K562 (cell line): ENCODE measurements around the gene AK5. TPM values are rescaled to one million over a fixed set of nuclear protein-coding genes. Genes with fewer than 3 reads are reported as not detected.

Experiments used
- ATAC-seq: fragments of 200-7000 bp; cut with Tn5 transposase; 3 replicates; pipeline ENCODE4 v1.9.1; 2020; ENCODE audit warnings: moderate library complexity
- BruUV-seq: library from RNA; stranded (reverse); fragments of 400-500 nt; replicated peaks from 2 replicates; lab custom pipeline; 2021; lab: Mats Ljungman, UMichigan
- CTCF ChIA-PET: fragments of 300-600 bp; formaldehyde crosslinking; extraction: SDS; loops from one replicate; lab custom pipeline; 2021; ENCODE audit warnings: low intra/inter-chr PET ratio; lab: Yijun Ruan, JAX
- POLR2A ChIA-PET: fragments of 300-600, 350-650 bp; sonication (Branson Sonifier 250); formaldehyde crosslinking; extraction: SDS; loops from one replicate; lab custom pipeline; 2021; ENCODE audit warnings: antibody characterized with exemption, inconsistent platforms; lab: Yijun Ruan, JAX
- DNase-seq, 4 experiments: peaks; one replicate each; pipeline versions ENCODE4 v3.0.0 to v3.0.0-alpha.2; 2011 to 2018; ENCODE audit warnings: low spot score in 3 of 4, mixed read lengths in 3 of 4; ENCODE audit errors: extremely low read depth in 1 of 4
- FAIRE-seq: peaks from 2 replicates; lab custom pipeline; 2011; peaks lifted over from hg19 to GRCh38; lab: Jason Lieb, UNC
- H2AFZ ChIP-seq: 2 replicates; pipeline ENCODE4 v1.6.0; 2011; ENCODE audit warnings: low read depth, low read length, control low read depth, inconsistent platforms
- H3K27ac ChIP-seq: fragments of 200-600 bp; 3 replicates; pipeline ENCODE4 v1.8.0; 2011; ENCODE audit warnings: low read depth, mild to moderate bottlenecking, control low read depth, inconsistent platforms, low read length, moderate library complexity, mixed read lengths; ENCODE audit errors: extremely low read depth
- H3K27me3 ChIP-seq, 2 experiments: fragments of 300-600 bp in 1 of 2; 2 replicates in 1 of 2; 3 replicates in 1 of 2; pipeline versions ENCODE4 v1.6.0 to v1.8.0; 2011; ENCODE audit warnings: inconsistent platforms in 2 of 2, low read length in 2 of 2, mild to moderate bottlenecking in 1 of 2, mixed read lengths in 1 of 2, moderate library complexity in 1 of 2; ENCODE audit not compliant: control insufficient read depth in 2 of 2, insufficient read depth in 2 of 2
- H3K36me3 ChIP-seq: fragments of 300-600 bp; 3 replicates; pipeline ENCODE4 v1.8.0; 2011; ENCODE audit warnings: mild to moderate bottlenecking, low read length, inconsistent platforms; ENCODE audit not compliant: control insufficient read depth, insufficient read depth
- H3K4me1 ChIP-seq, 2 experiments: fragments of 200-600 bp in 1 of 2; replicated peaks in 1 of 2; 2 replicates in 1 of 2; 3 replicates in 1 of 2; pipeline versions ENCODE4 v1.5.1 to v1.8.0; 2011; ENCODE audit warnings: inconsistent platforms in 2 of 2, low read length in 2 of 2, mild to moderate bottlenecking in 1 of 2, mixed read lengths in 1 of 2, moderate library complexity in 1 of 2; ENCODE audit not compliant: control insufficient read depth in 2 of 2, insufficient read depth in 2 of 2
- H3K4me2 ChIP-seq: 2 replicates; pipeline ENCODE4 v1.6.1; 2011; ENCODE audit warnings: low read length, control low read depth, inconsistent platforms, mixed read lengths; ENCODE audit not compliant: insufficient read depth
- H3K4me3 ChIP-seq: fragments of 200-600 bp; sonication (generic), shearing (Covaris generic); 2 replicates; pipeline ENCODE4 v1.5.1; 2016; ENCODE audit warnings: control low read depth, inconsistent platforms
- H3K79me2 ChIP-seq: fragments of 200-600 bp; 3 replicates; pipeline ENCODE4 v1.8.0; 2011; ENCODE audit warnings: low read length, inconsistent platforms; ENCODE audit not compliant: control insufficient read depth, insufficient read depth
- H3K9ac ChIP-seq, 2 experiments: 2 replicates each; pipeline versions ENCODE4 v1.6.0 to v1.6.1; 2011; ENCODE audit warnings: low read depth in 2 of 2, low read length in 2 of 2, control low read depth in 1 of 2, inconsistent platforms in 1 of 2, mild to moderate bottlenecking in 1 of 2, mixed read lengths in 1 of 2; ENCODE audit not compliant: insufficient read depth in 1 of 2
- H3K9me1 ChIP-seq: one replicate; pipeline ENCODE4 v1.6.0; 2011; ENCODE audit warnings: inconsistent platforms, mild to moderate bottlenecking, low read length, moderate library complexity; ENCODE audit not compliant: control insufficient read depth, insufficient read depth
- H3K9me3 ChIP-seq: replicated peaks from 2 replicates; pipeline ENCODE4 v1.5.1; 2011; ENCODE audit warnings: low read depth, low read length, inconsistent platforms; ENCODE audit not compliant: control insufficient read depth, insufficient read depth
- H4K20me1 ChIP-seq: replicated peaks from 2 replicates; pipeline ENCODE4 v1.6.1; 2011; ENCODE audit warnings: low read length, inconsistent platforms, mixed read lengths; ENCODE audit not compliant: control insufficient read depth, insufficient read depth
- GABPB2 ChIP-seq: fragments of 250-450 bp; sonication (Bioruptor Pico); conservative IDR thresholded peaks from 2 replicates; pipeline ENCODE4 v1.5.1; 2021; ENCODE audit warnings: mild to moderate bottlenecking
- POLR2A ChIP-seq: fragments of 450-650 bp; conservative IDR thresholded peaks from 2 replicates; pipeline ENCODE4 v1.6.1; 2016
- POLR2AphosphoS5 ChIP-seq: IDR thresholded peaks from 2 replicates; pipeline ENCODE4 v1.6.1; 2011; ENCODE audit warnings: mild to moderate bottlenecking, low read depth, low read length, moderate library complexity; ENCODE audit not compliant: control insufficient read depth, insufficient read depth
- POLR3G ChIP-seq: IDR thresholded peaks from 2 replicates; pipeline ENCODE4 v1.6.1; 2011; ENCODE audit not compliant: insufficient read length, insufficient replicate concordance; ENCODE audit errors: extremely low read depth
- POU5F1 ChIP-seq: fragments of 150-350 bp; IDR thresholded peaks from 2 replicates; pipeline ENCODE4 v1.6.1; 2014; ENCODE audit warnings: borderline replicate concordance, low read length, low read depth, mild to moderate bottlenecking; ENCODE audit not compliant: partially characterized antibody
- PTTG1 ChIP-seq: fragments of 450-650 bp; IDR thresholded peaks from 2 replicates; pipeline ENCODE4 v1.6.1; 2016; ENCODE audit warnings: low read depth, mild to moderate bottlenecking, missing genetic modification characterization, missing compliant biosample characterization
- RNF2 ChIP-seq: sonication (generic); IDR thresholded peaks from 2 replicates; pipeline ENCODE4 v1.6.1; 2016
- SAFB2 ChIP-seq: fragments of 200-400 bp; formaldehyde crosslinking; IDR thresholded peaks from 2 replicates; pipeline ENCODE4 v1.6.1; 2018; ENCODE audit warnings: borderline replicate concordance, low read length, low read depth, moderate library complexity; ENCODE audit not compliant: severe bottlenecking
- SMARCB1 ChIP-seq: IDR thresholded peaks from 2 replicates; pipeline ENCODE4 v1.6.1; 2011; ENCODE audit warnings: improper control_type of control experiment, low read depth; ENCODE audit not compliant: insufficient read length
- USF1 ChIP-seq: sonication (generic); formaldehyde crosslinking; IDR thresholded peaks from 2 replicates; pipeline ENCODE4 v1.9.0; 2022; ENCODE audit warnings: mild to moderate bottlenecking, missing genetic modification reagents
- WGBS: fragments of 100-300 bp; shearing (Covaris generic); methylation state at CpG from one replicate; pipeline ENCODE4 v1.1.6; 2016; ENCODE audit warnings: low coverage, mixed read lengths; ENCODE audit not compliant: insufficient coverage; ENCODE audit errors: missing lambda C conversion rate; 5-methylcytosine and 5-hydroxymethylcytosine counted together
- in situ Hi-C: fragments of 300-500 bp; cut with MboI; formaldehyde crosslinking; loops from 4 replicates; pipeline ENCODE4 v1.15.0; 2018; ENCODE audit warnings: inconsistent platforms, mixed read lengths
- intact Hi-C: fragments of 100-400 bp; cut with micrococcal nuclease; formaldehyde crosslinking; loops from 2 replicates; pipeline ENCODE4 v1.14.2; 2022
- polyA plus RNA-seq, 8 experiments: library from polyadenylated mRNA; depleted of rRNA in 4 of 8; stranded (reverse) in 5 of 8; unstranded in 3 of 8; fragments of >200 nt; fragmentation: Nextera tagmentation in 2 of 8; fragmentation: Illumina TruSeq in 1 of 8; extraction: Ambion mirVana in 2 of 8; extraction: Trizol in 1 of 8; gene quantifications; 2 replicates each; pipeline versions ENCODE4 v1.2.1 to v1.2.3, GENCODE V29; 2011 to 2014; ENCODE audit warnings: inconsistent platforms in 1 of 8, missing spikeins in 1 of 8
- total RNA-seq, 7 experiments: library from RNA; depleted of rRNA in 6 of 7; stranded (reverse); fragments of >200 nt in 6 of 7; fragmentation: Illumina TruSeq in 2 of 7; extraction: Trizol in 2 of 7; gene quantifications; 2 replicates each; pipeline versions ENCODE4 v1.2.1 to v1.2.3, GENCODE V29; 2011 to 2021; ENCODE audit warnings: low replicate concordance in 1 of 7
- TF ChIP-seq, protein P1 (sequence below): sonication (generic); formaldehyde crosslinking; IDR thresholded peaks from 2 replicates; pipeline ENCODE4 v1.8.0; 2022; ENCODE audit warnings: missing genetic modification reagents, mild to moderate bottlenecking, moderate library complexity, borderline replicate concordance
- TF ChIP-seq, protein P2 (sequence below), 2 experiments: fragments of 450-650 bp; IDR thresholded peaks; 2 replicates each; pipeline ENCODE4 v1.6.1; 2018; ENCODE audit warnings: mild to moderate bottlenecking in 2 of 2, low read depth in 1 of 2; ENCODE audit not compliant: partially characterized antibody in 2 of 2

AK5 gene
- total and polyA plus RNA-seq, 9 of the 15 experiments (the other 6 are each of a cell fraction or from before 2014, with no cell fraction given): 0.06 TPM; not detected in 8

GRCh38 chr1:77484334-77484733 is 202.5 kb downstream of the AK5 start:
- POLR2A ChIA-PET: no interaction called here
- Histone ChIP-seq H4K20me1 (no peaks in the 10 kb centered on the region), H3K9me1 (no peaks in the 10 kb centered on the region), H3K9me3 (no peaks in the 10 kb centered on the region), H3K4me1 (no peaks in the 10 kb centered on the region), H3K27me3 (peaks cover 0 to 2% of the 10 kb centered on the region in 2 experiments; a peak in 1 of 5 replicates), H3K9ac (no peak overlapping the region), H3K4me2 (no peak overlapping the region), H2AFZ (no peak overlapping the region), H3K79me2 (no peaks in the 10 kb centered on the region), H3K36me3 (no peaks in the 10 kb centered on the region), H3K4me3 (no peak overlapping the region), H3K27ac (no peak overlapping the region)
- no peak for TF ChIP-seq SMARCB1
- no peak for TF ChIP-seq GABPB2 (CRISPR knock-in tag)
- no peak for TF ChIP-seq POLR2AphosphoS5
- TF ChIP-seq, protein P1, sequence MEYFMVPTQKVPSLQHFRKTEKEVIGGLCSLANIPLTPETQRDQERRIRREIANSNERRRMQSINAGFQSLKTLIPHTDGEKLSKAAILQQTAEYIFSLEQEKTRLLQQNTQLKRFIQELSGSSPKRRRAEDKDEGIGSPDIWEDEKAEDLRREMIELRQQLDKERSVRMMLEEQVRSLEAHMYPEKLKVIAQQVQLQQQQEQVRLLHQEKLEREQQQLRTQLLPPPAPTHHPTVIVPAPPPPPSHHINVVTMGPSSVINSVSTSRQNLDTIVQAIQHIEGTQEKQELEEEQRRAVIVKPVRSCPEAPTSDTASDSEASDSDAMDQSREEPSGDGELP (CRISPR knock-in tag): no peak
- no peak for TF ChIP-seq POLR3G
- no peak for TF ChIP-seq POLR2A
- no peak for TF ChIP-seq SAFB2
- TF ChIP-seq, protein P2, sequence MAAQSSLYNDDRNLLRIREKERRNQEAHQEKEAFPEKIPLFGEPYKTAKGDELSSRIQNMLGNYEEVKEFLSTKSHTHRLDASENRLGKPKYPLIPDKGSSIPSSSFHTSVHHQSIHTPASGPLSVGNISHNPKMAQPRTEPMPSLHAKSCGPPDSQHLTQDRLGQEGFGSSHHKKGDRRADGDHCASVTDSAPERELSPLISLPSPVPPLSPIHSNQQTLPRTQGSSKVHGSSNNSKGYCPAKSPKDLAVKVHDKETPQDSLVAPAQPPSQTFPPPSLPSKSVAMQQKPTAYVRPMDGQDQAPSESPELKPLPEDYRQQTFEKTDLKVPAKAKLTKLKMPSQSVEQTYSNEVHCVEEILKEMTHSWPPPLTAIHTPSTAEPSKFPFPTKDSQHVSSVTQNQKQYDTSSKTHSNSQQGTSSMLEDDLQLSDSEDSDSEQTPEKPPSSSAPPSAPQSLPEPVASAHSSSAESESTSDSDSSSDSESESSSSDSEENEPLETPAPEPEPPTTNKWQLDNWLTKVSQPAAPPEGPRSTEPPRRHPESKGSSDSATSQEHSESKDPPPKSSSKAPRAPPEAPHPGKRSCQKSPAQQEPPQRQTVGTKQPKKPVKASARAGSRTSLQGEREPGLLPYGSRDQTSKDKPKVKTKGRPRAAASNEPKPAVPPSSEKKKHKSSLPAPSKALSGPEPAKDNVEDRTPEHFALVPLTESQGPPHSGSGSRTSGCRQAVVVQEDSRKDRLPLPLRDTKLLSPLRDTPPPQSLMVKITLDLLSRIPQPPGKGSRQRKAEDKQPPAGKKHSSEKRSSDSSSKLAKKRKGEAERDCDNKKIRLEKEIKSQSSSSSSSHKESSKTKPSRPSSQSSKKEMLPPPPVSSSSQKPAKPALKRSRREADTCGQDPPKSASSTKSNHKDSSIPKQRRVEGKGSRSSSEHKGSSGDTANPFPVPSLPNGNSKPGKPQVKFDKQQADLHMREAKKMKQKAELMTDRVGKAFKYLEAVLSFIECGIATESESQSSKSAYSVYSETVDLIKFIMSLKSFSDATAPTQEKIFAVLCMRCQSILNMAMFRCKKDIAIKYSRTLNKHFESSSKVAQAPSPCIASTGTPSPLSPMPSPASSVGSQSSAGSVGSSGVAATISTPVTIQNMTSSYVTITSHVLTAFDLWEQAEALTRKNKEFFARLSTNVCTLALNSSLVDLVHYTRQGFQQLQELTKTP (IDR thresholded peaks at IDR 0.05; ENCODE audit: low read depth in 1 of 2, partially characterized antibody in 2 of 2): no peak
- TF ChIP-seq USF1 (CRISPR knock-in tag): no peak
- TF ChIP-seq POU5F1: no peak
- no peak for TF ChIP-seq PTTG1 (tag)
- no peak for TF ChIP-seq RNF2
- no peak for FAIRE-seq
- CTCF ChIA-PET: no interaction called here
- DNase-seq: no peak
- WGBS: 0% methylated on average over 1 of the region's 1 CpG
- intact Hi-C loops: no loop called here
- no peak for ATAC-seq
- in situ Hi-C loops: no loop called here
- no TSS peak for BruUV-seq
